WTC11 (cell line): ENCODE measurements around the gene GPR34. TPM values are rescaled to one million over a fixed set of nuclear protein-coding genes. Genes with fewer than 3 reads are reported as not detected.

ENCODE experiments used
- ATAC-seq: fragments of 200-7000 bp; cut with Tn5 transposase; 2 replicates; pipeline ENCODE4 v1.10.0; 2021; ENCODE audit warnings: mild to moderate bottlenecking, moderate library complexity
- CTCF ChIA-PET: fragments of 300-600 bp; sonication (Branson Sonifier 250); formaldehyde crosslinking; loops from one replicate; lab custom pipeline; 2021; ENCODE audit warnings: antibody characterized with exemption; lab: Charles Lee
- POLR2A ChIA-PET: fragments of 350-600 bp; sonication (Branson Sonifier 250); formaldehyde crosslinking; loops from one replicate; lab custom pipeline; 2021; ENCODE audit warnings: antibody characterized with exemption; lab: Charles Lee
- DNase-seq: peaks from one replicate; pipeline ENCODE4 v3.0.0; 2021; ENCODE audit warnings: low spot score
- H3K27ac Mint-ChIP-seq: 2 replicates; pipeline ENCODE4 v1.8.0; 2021; ENCODE audit warnings: mixed read lengths
- H3K27me3 Mint-ChIP-seq: 2 replicates; pipeline ENCODE4 v1.8.0; 2021; ENCODE audit warnings: low read depth, mild to moderate bottlenecking, moderate library complexity, mixed read lengths
- H3K36me3 Mint-ChIP-seq: 2 replicates; pipeline ENCODE4 v1.8.0; 2021; ENCODE audit warnings: mixed read lengths
- H3K4me1 Mint-ChIP-seq: 2 replicates; pipeline ENCODE4 v1.8.0; 2022; ENCODE audit warnings: mixed read lengths
- H3K4me3 Mint-ChIP-seq: 2 replicates; pipeline ENCODE4 v1.8.0; 2021; ENCODE audit warnings: mild to moderate bottlenecking, moderate library complexity, mixed read lengths
- H3K9me3 Mint-ChIP-seq: 2 replicates; pipeline ENCODE4 v1.8.0; 2021; ENCODE audit warnings: mixed read lengths
- FOXJ3 ChIP-seq: sonication (generic); formaldehyde crosslinking; IDR thresholded peaks from 2 replicates; pipeline ENCODE4 v1.9.0; 2021; ENCODE audit warnings: missing genetic modification reagents, mild to moderate bottlenecking, borderline replicate concordance
- GRHL2 ChIP-seq: fragments of 250-450 bp; sonication (Bioruptor Pico); IDR thresholded peaks from 2 replicates; pipeline ENCODE4 v1.8.0; 2022; ENCODE audit warnings: mild to moderate bottlenecking, moderate library complexity; ENCODE audit not compliant: insufficient replicate concordance, severe bottlenecking
- NFYB ChIP-seq: sonication (generic); formaldehyde crosslinking; conservative IDR thresholded peaks from 2 replicates; pipeline ENCODE4 v1.8.0; 2022; ENCODE audit warnings: low read depth, missing genetic modification reagents
- PRRX2 ChIP-seq: fragments of 250-450 bp; sonication (Bioruptor Pico); IDR thresholded peaks from 2 replicates; pipeline ENCODE4 v1.8.0; 2021; ENCODE audit warnings: mild to moderate bottlenecking
- SMAD3 ChIP-seq: sonication (generic); formaldehyde crosslinking; IDR thresholded peaks from 2 replicates; pipeline ENCODE4 v1.8.0; 2022; ENCODE audit warnings: missing genetic modification reagents, mild to moderate bottlenecking, borderline replicate concordance
- ZNF121 ChIP-seq: sonication (generic); formaldehyde crosslinking; IDR thresholded peaks from 2 replicates; pipeline ENCODE4 v1.8.0; 2023; ENCODE audit warnings: missing genetic modification reagents
- ZNF416 ChIP-seq: fragments of 250-450 bp; sonication (Bioruptor Pico); IDR thresholded peaks from 2 replicates; pipeline ENCODE4 v1.9.0; 2021; ENCODE audit warnings: mild to moderate bottlenecking, inconsistent platforms
- ZNF423 ChIP-seq: fragments of 250-450 bp; sonication (Bioruptor Pico); IDR thresholded peaks from 2 replicates; pipeline ENCODE4 v2.1.2; 2022; ENCODE audit warnings: mild to moderate bottlenecking, moderate library complexity
- total RNA-seq: library from RNA; stranded (reverse); gene quantifications from 3 replicates; pipeline ENCODE4 v1.2.3, GENCODE V29; 2021
- TF ChIP-seq, protein P1 (sequence below): sonication (generic); formaldehyde crosslinking; IDR thresholded peaks from 2 replicates; pipeline ENCODE4 v1.8.1; 2022; ENCODE audit warnings: low read depth, mild to moderate bottlenecking, moderate library complexity, missing genetic modification reagents, borderline replicate concordance
- TF ChIP-seq, protein P2 (sequence below): sonication (generic); formaldehyde crosslinking; IDR thresholded peaks from 2 replicates; pipeline ENCODE4 v1.8.0; 2022; ENCODE audit warnings: mild to moderate bottlenecking, missing genetic modification reagents
- TF ChIP-seq, protein P3 (sequence below): sonication (generic); formaldehyde crosslinking; IDR thresholded peaks from 2 replicates; pipeline ENCODE4 v1.8.0; 2023; ENCODE audit warnings: mild to moderate bottlenecking, missing genetic modification reagents
- TF ChIP-seq, protein P4 (sequence below): sonication (generic); formaldehyde crosslinking; conservative IDR thresholded peaks from 2 replicates; pipeline ENCODE4 v1.8.1; 2023; ENCODE audit warnings: mild to moderate bottlenecking, low read depth, missing genetic modification reagents, moderate library complexity
- TF ChIP-seq, protein P5 (sequence below): fragments of 250-450 bp; sonication (Bioruptor Pico); conservative IDR thresholded peaks from 2 replicates; pipeline ENCODE4 v1.9.0; 2021; ENCODE audit warnings: mild to moderate bottlenecking
- TF ChIP-seq, protein P6 (sequence below): sonication (generic); formaldehyde crosslinking; IDR thresholded peaks from 2 replicates; pipeline ENCODE4 v1.8.0; 2023; ENCODE audit warnings: missing genetic modification reagents, mild to moderate bottlenecking, borderline replicate concordance
- TF ChIP-seq, protein P7 (sequence below): sonication (generic); formaldehyde crosslinking; IDR thresholded peaks from 2 replicates; pipeline ENCODE4 v1.8.0; 2023; ENCODE audit warnings: missing genetic modification reagents
- TF ChIP-seq, protein P8 (sequence below): sonication (generic); formaldehyde crosslinking; IDR thresholded peaks from 2 replicates; pipeline ENCODE4 v1.8.1; 2023; ENCODE audit warnings: mild to moderate bottlenecking, missing genetic modification reagents, moderate library complexity
- TF ChIP-seq, protein P9 (sequence below): fragments of 200-600 bp; IDR thresholded peaks from 2 replicates; pipeline ENCODE4 v1.8.0; 2022; ENCODE audit warnings: antibody characterized with exemption

Gene GPR34
- total RNA-seq, 1 experiment from 2014 or later, result not detected

DNA sequence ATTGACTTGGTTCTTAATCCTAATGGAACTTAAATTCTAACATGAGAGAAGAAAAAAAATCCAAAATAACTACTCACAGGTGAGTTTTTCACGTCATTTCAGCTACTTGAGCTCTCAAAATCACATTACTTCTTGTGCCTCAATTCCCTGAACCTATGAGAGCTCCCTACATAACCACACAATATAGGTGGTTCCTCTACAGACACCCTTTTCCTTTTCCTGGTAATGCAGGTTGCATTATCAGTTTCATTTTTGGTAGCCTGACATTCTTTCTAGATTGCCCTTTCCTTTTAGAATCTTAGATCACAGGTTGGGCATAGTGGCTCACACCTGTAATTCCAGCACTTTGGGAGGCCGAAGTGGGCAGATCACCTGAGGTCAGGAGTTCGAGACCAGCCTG is 4.3 kb downstream of the GPR34 start:
- no peak for ATAC-seq
- TF ChIP-seq FOXJ3 (CRISPR knock-in tag), result no peak
- no peak for TF ChIP-seq ZNF423
- no peak for TF ChIP-seq SMAD3 (CRISPR knock-in tag)
- no peak for TF ChIP-seq ZNF416
- TF ChIP-seq, protein P1, sequence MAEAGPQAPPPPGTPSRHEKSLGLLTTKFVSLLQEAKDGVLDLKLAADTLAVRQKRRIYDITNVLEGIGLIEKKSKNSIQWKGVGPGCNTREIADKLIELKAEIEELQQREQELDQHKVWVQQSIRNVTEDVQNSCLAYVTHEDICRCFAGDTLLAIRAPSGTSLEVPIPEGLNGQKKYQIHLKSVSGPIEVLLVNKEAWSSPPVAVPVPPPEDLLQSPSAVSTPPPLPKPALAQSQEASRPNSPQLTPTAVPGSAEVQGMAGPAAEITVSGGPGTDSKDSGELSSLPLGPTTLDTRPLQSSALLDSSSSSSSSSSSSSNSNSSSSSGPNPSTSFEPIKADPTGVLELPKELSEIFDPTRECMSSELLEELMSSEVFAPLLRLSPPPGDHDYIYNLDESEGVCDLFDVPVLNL (CRISPR knock-in tag), result no peak
- TF ChIP-seq, protein P2, sequence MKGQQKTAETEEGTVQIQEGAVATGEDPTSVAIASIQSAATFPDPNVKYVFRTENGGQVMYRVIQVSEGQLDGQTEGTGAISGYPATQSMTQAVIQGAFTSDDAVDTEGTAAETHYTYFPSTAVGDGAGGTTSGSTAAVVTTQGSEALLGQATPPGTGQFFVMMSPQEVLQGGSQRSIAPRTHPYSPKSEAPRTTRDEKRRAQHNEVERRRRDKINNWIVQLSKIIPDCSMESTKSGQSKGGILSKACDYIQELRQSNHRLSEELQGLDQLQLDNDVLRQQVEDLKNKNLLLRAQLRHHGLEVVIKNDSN (CRISPR knock-in tag), result no peak
- TF ChIP-seq, protein P3, sequence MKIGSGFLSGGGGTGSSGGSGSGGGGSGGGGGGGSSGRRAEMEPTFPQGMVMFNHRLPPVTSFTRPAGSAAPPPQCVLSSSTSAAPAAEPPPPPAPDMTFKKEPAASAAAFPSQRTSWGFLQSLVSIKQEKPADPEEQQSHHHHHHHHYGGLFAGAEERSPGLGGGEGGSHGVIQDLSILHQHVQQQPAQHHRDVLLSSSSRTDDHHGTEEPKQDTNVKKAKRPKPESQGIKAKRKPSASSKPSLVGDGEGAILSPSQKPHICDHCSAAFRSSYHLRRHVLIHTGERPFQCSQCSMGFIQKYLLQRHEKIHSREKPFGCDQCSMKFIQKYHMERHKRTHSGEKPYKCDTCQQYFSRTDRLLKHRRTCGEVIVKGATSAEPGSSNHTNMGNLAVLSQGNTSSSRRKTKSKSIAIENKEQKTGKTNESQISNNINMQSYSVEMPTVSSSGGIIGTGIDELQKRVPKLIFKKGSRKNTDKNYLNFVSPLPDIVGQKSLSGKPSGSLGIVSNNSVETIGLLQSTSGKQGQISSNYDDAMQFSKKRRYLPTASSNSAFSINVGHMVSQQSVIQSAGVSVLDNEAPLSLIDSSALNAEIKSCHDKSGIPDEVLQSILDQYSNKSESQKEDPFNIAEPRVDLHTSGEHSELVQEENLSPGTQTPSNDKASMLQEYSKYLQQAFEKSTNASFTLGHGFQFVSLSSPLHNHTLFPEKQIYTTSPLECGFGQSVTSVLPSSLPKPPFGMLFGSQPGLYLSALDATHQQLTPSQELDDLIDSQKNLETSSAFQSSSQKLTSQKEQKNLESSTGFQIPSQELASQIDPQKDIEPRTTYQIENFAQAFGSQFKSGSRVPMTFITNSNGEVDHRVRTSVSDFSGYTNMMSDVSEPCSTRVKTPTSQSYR (CRISPR knock-in tag), result no peak
- no peak for TF ChIP-seq ZNF121 (CRISPR knock-in tag)
- no peak for TF ChIP-seq GRHL2
- TF ChIP-seq, protein P4, sequence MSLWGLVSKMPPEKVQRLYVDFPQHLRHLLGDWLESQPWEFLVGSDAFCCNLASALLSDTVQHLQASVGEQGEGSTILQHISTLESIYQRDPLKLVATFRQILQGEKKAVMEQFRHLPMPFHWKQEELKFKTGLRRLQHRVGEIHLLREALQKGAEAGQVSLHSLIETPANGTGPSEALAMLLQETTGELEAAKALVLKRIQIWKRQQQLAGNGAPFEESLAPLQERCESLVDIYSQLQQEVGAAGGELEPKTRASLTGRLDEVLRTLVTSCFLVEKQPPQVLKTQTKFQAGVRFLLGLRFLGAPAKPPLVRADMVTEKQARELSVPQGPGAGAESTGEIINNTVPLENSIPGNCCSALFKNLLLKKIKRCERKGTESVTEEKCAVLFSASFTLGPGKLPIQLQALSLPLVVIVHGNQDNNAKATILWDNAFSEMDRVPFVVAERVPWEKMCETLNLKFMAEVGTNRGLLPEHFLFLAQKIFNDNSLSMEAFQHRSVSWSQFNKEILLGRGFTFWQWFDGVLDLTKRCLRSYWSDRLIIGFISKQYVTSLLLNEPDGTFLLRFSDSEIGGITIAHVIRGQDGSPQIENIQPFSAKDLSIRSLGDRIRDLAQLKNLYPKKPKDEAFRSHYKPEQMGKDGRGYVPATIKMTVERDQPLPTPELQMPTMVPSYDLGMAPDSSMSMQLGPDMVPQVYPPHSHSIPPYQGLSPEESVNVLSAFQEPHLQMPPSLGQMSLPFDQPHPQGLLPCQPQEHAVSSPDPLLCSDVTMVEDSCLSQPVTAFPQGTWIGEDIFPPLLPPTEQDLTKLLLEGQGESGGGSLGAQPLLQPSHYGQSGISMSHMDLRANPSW (CRISPR knock-in tag), result no peak
- TF ChIP-seq, protein P5, sequence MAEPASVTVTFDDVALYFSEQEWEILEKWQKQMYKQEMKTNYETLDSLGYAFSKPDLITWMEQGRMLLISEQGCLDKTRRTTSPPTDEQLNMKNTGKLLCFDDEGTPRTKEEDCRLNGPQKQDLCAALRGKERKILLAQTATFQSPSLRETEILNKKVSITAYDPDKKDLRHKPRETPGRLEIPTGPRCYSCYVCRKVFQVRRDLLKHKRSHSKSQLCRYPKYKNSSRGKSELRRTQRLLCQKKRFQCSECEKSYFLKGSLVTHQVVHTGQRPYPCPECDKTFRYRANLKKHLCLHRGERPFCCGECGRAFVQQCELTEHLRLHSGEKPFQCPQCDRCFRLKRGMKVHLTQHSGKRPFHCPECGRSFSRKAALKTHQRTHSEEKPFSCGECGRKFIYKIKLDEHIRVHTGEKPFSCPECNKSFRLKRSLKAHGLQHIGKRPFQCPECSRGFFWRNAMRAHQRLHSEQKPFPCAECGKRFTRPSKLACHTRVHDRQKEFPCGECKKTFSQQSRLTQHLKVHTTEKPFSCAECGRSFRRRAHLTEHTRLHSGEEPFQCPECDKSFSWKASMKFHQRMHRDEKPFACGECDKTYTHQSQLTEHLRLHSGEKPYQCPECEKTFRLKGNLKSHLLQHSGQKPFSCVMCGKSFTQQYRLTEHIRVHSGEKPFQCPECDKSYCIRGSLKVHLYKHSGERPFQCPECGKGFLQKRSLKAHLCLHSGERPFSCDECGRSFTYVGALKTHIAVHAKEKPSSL, result no peak
- no peak for TF ChIP-seq PRRX2 (CRISPR knock-in tag)
- TF ChIP-seq, protein P6, sequence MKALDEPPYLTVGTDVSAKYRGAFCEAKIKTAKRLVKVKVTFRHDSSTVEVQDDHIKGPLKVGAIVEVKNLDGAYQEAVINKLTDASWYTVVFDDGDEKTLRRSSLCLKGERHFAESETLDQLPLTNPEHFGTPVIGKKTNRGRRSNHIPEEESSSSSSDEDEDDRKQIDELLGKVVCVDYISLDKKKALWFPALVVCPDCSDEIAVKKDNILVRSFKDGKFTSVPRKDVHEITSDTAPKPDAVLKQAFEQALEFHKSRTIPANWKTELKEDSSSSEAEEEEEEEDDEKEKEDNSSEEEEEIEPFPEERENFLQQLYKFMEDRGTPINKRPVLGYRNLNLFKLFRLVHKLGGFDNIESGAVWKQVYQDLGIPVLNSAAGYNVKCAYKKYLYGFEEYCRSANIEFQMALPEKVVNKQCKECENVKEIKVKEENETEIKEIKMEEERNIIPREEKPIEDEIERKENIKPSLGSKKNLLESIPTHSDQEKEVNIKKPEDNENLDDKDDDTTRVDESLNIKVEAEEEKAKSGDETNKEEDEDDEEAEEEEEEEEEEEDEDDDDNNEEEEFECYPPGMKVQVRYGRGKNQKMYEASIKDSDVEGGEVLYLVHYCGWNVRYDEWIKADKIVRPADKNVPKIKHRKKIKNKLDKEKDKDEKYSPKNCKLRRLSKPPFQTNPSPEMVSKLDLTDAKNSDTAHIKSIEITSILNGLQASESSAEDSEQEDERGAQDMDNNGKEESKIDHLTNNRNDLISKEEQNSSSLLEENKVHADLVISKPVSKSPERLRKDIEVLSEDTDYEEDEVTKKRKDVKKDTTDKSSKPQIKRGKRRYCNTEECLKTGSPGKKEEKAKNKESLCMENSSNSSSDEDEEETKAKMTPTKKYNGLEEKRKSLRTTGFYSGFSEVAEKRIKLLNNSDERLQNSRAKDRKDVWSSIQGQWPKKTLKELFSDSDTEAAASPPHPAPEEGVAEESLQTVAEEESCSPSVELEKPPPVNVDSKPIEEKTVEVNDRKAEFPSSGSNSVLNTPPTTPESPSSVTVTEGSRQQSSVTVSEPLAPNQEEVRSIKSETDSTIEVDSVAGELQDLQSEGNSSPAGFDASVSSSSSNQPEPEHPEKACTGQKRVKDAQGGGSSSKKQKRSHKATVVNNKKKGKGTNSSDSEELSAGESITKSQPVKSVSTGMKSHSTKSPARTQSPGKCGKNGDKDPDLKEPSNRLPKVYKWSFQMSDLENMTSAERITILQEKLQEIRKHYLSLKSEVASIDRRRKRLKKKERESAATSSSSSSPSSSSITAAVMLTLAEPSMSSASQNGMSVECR (CRISPR knock-in tag), result no peak
- TF ChIP-seq, protein P7, sequence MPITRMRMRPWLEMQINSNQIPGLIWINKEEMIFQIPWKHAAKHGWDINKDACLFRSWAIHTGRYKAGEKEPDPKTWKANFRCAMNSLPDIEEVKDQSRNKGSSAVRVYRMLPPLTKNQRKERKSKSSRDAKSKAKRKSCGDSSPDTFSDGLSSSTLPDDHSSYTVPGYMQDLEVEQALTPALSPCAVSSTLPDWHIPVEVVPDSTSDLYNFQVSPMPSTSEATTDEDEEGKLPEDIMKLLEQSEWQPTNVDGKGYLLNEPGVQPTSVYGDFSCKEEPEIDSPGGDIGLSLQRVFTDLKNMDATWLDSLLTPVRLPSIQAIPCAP (CRISPR knock-in tag), result no peak
- TF ChIP-seq, protein P8, sequence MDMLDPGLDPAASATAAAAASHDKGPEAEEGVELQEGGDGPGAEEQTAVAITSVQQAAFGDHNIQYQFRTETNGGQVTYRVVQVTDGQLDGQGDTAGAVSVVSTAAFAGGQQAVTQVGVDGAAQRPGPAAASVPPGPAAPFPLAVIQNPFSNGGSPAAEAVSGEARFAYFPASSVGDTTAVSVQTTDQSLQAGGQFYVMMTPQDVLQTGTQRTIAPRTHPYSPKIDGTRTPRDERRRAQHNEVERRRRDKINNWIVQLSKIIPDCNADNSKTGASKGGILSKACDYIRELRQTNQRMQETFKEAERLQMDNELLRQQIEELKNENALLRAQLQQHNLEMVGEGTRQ (CRISPR knock-in tag), result no peak
- TF ChIP-seq, protein P9, sequence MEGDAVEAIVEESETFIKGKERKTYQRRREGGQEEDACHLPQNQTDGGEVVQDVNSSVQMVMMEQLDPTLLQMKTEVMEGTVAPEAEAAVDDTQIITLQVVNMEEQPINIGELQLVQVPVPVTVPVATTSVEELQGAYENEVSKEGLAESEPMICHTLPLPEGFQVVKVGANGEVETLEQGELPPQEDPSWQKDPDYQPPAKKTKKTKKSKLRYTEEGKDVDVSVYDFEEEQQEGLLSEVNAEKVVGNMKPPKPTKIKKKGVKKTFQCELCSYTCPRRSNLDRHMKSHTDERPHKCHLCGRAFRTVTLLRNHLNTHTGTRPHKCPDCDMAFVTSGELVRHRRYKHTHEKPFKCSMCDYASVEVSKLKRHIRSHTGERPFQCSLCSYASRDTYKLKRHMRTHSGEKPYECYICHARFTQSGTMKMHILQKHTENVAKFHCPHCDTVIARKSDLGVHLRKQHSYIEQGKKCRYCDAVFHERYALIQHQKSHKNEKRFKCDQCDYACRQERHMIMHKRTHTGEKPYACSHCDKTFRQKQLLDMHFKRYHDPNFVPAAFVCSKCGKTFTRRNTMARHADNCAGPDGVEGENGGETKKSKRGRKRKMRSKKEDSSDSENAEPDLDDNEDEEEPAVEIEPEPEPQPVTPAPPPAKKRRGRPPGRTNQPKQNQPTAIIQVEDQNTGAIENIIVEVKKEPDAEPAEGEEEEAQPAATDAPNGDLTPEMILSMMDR, result no peak
- TF ChIP-seq NFYB, result no peak
- no peak overlapping the region for H3K4me3 Mint-ChIP-seq
- H3K27me3 Mint-ChIP-seq, result no peaks in the 10 kb centered on the region
- ChIA-PET POLR2A (no interaction called here), CTCF (no interaction called here)
- H3K4me1 Mint-ChIP-seq, result peaks cover 7% of the 10 kb centered on the region
- H3K36me3 Mint-ChIP-seq, result no peaks in the 10 kb centered on the region
- H3K9me3 Mint-ChIP-seq, result no peaks in the 10 kb centered on the region
- no peak overlapping the region for H3K27ac Mint-ChIP-seq
- DNase-seq, result no peak
